SK-N-SH (cell line): ENCODE results near the gene EFHD2. TPM values are rescaled to one million over a fixed set of nuclear protein-coding genes. Genes with fewer than 3 reads are reported as not detected.

Experiments used
- CTCF ChIA-PET: fragments of 300-600, 350-600 bp; formaldehyde crosslinking; extraction: SDS; loops from one replicate; lab custom pipeline; 2021; lab: Yijun Ruan, JAX
- POLR2A ChIA-PET: fragments of 350-600 bp; sonication (Branson Sonifier 250); formaldehyde crosslinking; extraction: SDS; loops from one replicate; lab custom pipeline; 2020; ENCODE audit warnings: antibody characterized with exemption, inconsistent platforms; lab: Yijun Ruan, JAX
- DNase-seq: peaks from one replicate; pipeline ENCODE4 v3.0.0; 2012
- H2AFZ ChIP-seq: fragments of 200-600 bp; sonication (generic); 2 replicates; pipeline ENCODE4 v1.8.1; 2016; ENCODE audit warnings: antibody characterized with exemption, mild to moderate bottlenecking, low read depth
- H3F3A ChIP-seq: fragments of 200-600 bp; sonication (generic); replicated peaks from 2 replicates; pipeline ENCODE3; 2016; ENCODE audit warnings: antibody characterized with exemption, mild to moderate bottlenecking; ENCODE audit not compliant: insufficient read depth
- H3K27ac ChIP-seq, 2 experiments: fragments of 200-500 bp in 1 of 2; fragments of 200-600 bp in 1 of 2; sonication (Bioruptor generic) in 1 of 2; sonication (generic), shearing (Covaris generic) in 1 of 2; 2 replicates each; pipeline versions ENCODE4 v1.5.1 to v1.6.1; 2014 to 2016; ENCODE audit warnings: low read depth in 2 of 2, inconsistent platforms in 1 of 2, low read length in 1 of 2, mild to moderate bottlenecking in 1 of 2, mixed read lengths in 1 of 2
- H3K27me3 ChIP-seq: fragments of 200-600 bp; sonication (generic), shearing (Covaris generic); 2 replicates; pipeline ENCODE4 v1.6.1; 2016; ENCODE audit warnings: mixed run types; ENCODE audit not compliant: insufficient read depth
- H3K36me3 ChIP-seq, 2 experiments: fragments of 200-500 bp in 1 of 2; fragments of 200-600 bp in 1 of 2; sonication (Bioruptor generic) in 1 of 2; sonication (generic) in 1 of 2; replicated peaks in 1 of 2; 2 replicates each; pipeline versions ENCODE3 to v1.5.1; 2014 to 2016; ENCODE audit warnings: low read length in 1 of 2, mild to moderate bottlenecking in 1 of 2; ENCODE audit not compliant: insufficient read depth in 2 of 2, control insufficient read depth in 1 of 2
- H3K4me1 ChIP-seq, 2 experiments: fragments of 200-500 bp in 1 of 2; fragments of 200-600 bp in 1 of 2; sonication (Bioruptor generic) in 1 of 2; sonication (generic), shearing (Covaris generic) in 1 of 2; 2 replicates each; pipeline versions ENCODE4 v1.5.1 to v1.6.1; 2014 to 2016; ENCODE audit warnings: low read depth in 1 of 2, low read length in 1 of 2, mixed run types in 1 of 2; ENCODE audit not compliant: insufficient read depth in 2 of 2, control insufficient read depth in 1 of 2
- H3K4me2 ChIP-seq: fragments of 200-600 bp; sonication (generic), shearing (Covaris generic); 2 replicates; pipeline ENCODE4 v1.6.1; 2017; ENCODE audit warnings: mixed run types
- H3K4me3 ChIP-seq, 2 experiments: fragments of 200-500 bp in 1 of 2; fragments of 200-600 bp in 1 of 2; sonication (Bioruptor generic) in 1 of 2; sonication (generic), shearing (Covaris generic) in 1 of 2; 2 replicates each; pipeline versions ENCODE4 v1.5.1 to v1.8.1; 2014 to 2016; ENCODE audit warnings: low read depth in 2 of 2, inconsistent platforms in 1 of 2, low read length in 1 of 2, mild to moderate bottlenecking in 1 of 2, mixed read lengths in 1 of 2, moderate library complexity in 1 of 2
- H3K79me2 ChIP-seq: fragments of 200-600 bp; sonication (generic); 2 replicates; pipeline ENCODE4 v1.8.1; 2017; ENCODE audit warnings: mild to moderate bottlenecking; ENCODE audit not compliant: insufficient read depth
- H3K9ac ChIP-seq: fragments of 200-600 bp; sonication (generic); 2 replicates; pipeline ENCODE4 v1.6.1; 2017; ENCODE audit warnings: mixed run types
- H3K9me2 ChIP-seq: fragments of 200-600 bp; sonication (generic); 2 replicates; pipeline ENCODE4 v1.6.1; 2017; ENCODE audit warnings: mixed run types
- H3K9me3 ChIP-seq: fragments of 200-600 bp; sonication (generic); 2 replicates; pipeline ENCODE4 v1.6.1; 2017; ENCODE audit warnings: mixed run types, mild to moderate bottlenecking, moderate library complexity
- H4K20me1 ChIP-seq: fragments of 200-600 bp; sonication (generic); 2 replicates; pipeline ENCODE4 v1.6.1; 2017; ENCODE audit warnings: mild to moderate bottlenecking, mixed run types; ENCODE audit not compliant: insufficient read depth
- CHD2 ChIP-seq: fragments of 150-350 bp; IDR thresholded peaks from 2 replicates; pipeline ENCODE4 v1.6.1; 2018; ENCODE audit warnings: low read length; ENCODE audit not compliant: partially characterized antibody
- ELF1 ChIP-seq: IDR thresholded peaks from 2 replicates; pipeline ENCODE4 v1.4.0; 2012
- EP300 ChIP-seq, 2 experiments: IDR thresholded peaks; 2 replicates each; pipeline versions ENCODE4 v1.4.0 to v1.6.1; 2012; ENCODE audit warnings: borderline replicate concordance in 1 of 2, low read depth in 1 of 2, low read length in 1 of 2
- FOSL2 ChIP-seq: IDR thresholded peaks from 2 replicates; pipeline ENCODE4 v1.4.0; 2012; ENCODE audit warnings: low read depth, mild to moderate bottlenecking, moderate library complexity, borderline replicate concordance
- FOXJ3 ChIP-seq: sonication (generic); formaldehyde crosslinking; IDR thresholded peaks from 2 replicates; pipeline ENCODE4 v1.5.1; 2020; ENCODE audit warnings: mild to moderate bottlenecking, missing genetic modification reagents
- GATA2 ChIP-seq: sonication (generic); formaldehyde crosslinking; IDR thresholded peaks from 2 replicates; pipeline ENCODE4 v1.5.0; 2020; ENCODE audit warnings: mild to moderate bottlenecking, missing genetic modification reagents
- MAX ChIP-seq: IDR thresholded peaks from 2 replicates; pipeline ENCODE4 v1.4.0; 2012; ENCODE audit warnings: low read depth
- NRF1 ChIP-seq: IDR thresholded peaks from 2 replicates; pipeline ENCODE4 v1.6.1; 2012; ENCODE audit warnings: low read depth, mild to moderate bottlenecking, low read length
- RAD21 ChIP-seq: IDR thresholded peaks from 2 replicates; pipeline ENCODE4 v1.6.1; 2012; ENCODE audit warnings: mild to moderate bottlenecking, low read length
- SMC3 ChIP-seq: IDR thresholded peaks from 2 replicates; pipeline ENCODE4 v1.6.1; 2012; ENCODE audit warnings: low read depth, low read length, improper control_type of control experiment
- TAF1 ChIP-seq: IDR thresholded peaks from 2 replicates; pipeline ENCODE4 v1.6.1; 2012; ENCODE audit warnings: low read depth, mild to moderate bottlenecking, low read length, moderate library complexity, borderline replicate concordance
- TEAD4 ChIP-seq: IDR thresholded peaks from 2 replicates; pipeline ENCODE4 v1.4.0; 2012; ENCODE audit warnings: mild to moderate bottlenecking, borderline replicate concordance; ENCODE audit not compliant: insufficient read depth
- USF1 ChIP-seq: IDR thresholded peaks from 2 replicates; pipeline ENCODE4 v1.4.0; 2012; ENCODE audit warnings: low read depth, borderline replicate concordance
- WGBS: methylation state at CpG from one replicate; pipeline ENCODE4 v1.1.6; 2017; ENCODE audit warnings: low lambda C conversion rate; 5-methylcytosine and 5-hydroxymethylcytosine counted together
- polyA plus RNA-seq, 3 experiments: library from polyadenylated mRNA; depleted of rRNA; stranded (reverse); fragments of >200 nt; gene quantifications; 2 replicates each; pipeline ENCODE4 v1.2.3, GENCODE V29; 2012

The EFHD2 gene
- polyA plus RNA-seq, 1 of the 3 experiments (the other 2 are of a cell fraction) = 59.8 TPM

GRCh38 chr1:15362096-15362736 is 47.5 kb upstream of the EFHD2 start:
- H3K27me3 ChIP-seq = no peaks in the 10 kb centered on the region
- TF ChIP-seq SMC3 (no peak), TAF1 (no peak), NRF1 (no peak), TEAD4 (no peak), CHD2 (no peak), EP300 (IDR thresholded peaks at IDR 0.05; ENCODE audit: borderline replicate concordance in 1 of 2, low read depth in 1 of 2, low read length in 1 of 2) (no peak), FOSL2 (no peak), FOXJ3 (CRISPR knock-in tag) (no peak), USF1 (no peak), RAD21 (no peak), GATA2 (CRISPR knock-in tag) (no peak), ELF1 (no peak)
- TF ChIP-seq, all 33 proteins: peak for 0
- Histone ChIP-seq H3K36me3 (no peaks in the 10 kb centered on the region), H3K79me2 (no peaks in the 10 kb centered on the region), H4K20me1 (no peaks in the 10 kb centered on the region), H3K4me1 (0 out of 4 replicates have a peak, but pooled peaks cover 0 to 6% of the 10 kb centered on the region in 2 experiments), H3K9me2 (no peaks in the 10 kb centered on the region), H3F3A (no peaks in the 10 kb centered on the region), H3K27ac (no peak overlapping the region), H3K9ac (no peak overlapping the region), H3K9me3 (no peaks in the 10 kb centered on the region), H3K4me3 (no peak overlapping the region), H3K4me2 (no peak overlapping the region), H2AFZ (no peak overlapping the region)
- WGBS = 95% methylated on average over 12 of the region's 13 CpGs
- CTCF ChIA-PET = interaction anchor here (0.6 to 1.4 kb wide), 2 partner anchors 12 to 281 kb away, joined by 3 read pairs; no protein-coding TSS in a partner anchor
- POLR2A ChIA-PET = interaction anchor here (0.6 kb wide), 1 partner anchor 86 kb away, joined by 6 read pairs; no protein-coding TSS in a partner anchor
- no peak for DNase-seq

- Histone ChIP-seq H3K9me2 (no peaks in the 10 kb centered on the region), H3K27me3 (no peaks in the 10 kb centered on the region), H4K20me1 (no peaks in the 10 kb centered on the region), H3K36me3 (no peaks in the 10 kb centered on the region), H3K79me2 (no peaks in the 10 kb centered on the region), H3K4me3 (no peak overlapping the region)
- 95% methylated on average over 4 of the region's 4 CpGs for WGBS
- no peak for TF ChIP-seq MAX
- TF ChIP-seq SMC3 = no peak
- TF ChIP-seq, all 33 proteins: peak for 0
- Histone ChIP-seq H3K27ac (no peak overlapping the region), H3F3A (no peaks in the 10 kb centered on the region), H3K4me2 (no peak overlapping the region), H3K4me1 (peaks cover 0 to 1% of the 10 kb centered on the region in 2 experiments; a peak in 1 of 4 replicates), H3K9ac (no peak overlapping the region), H2AFZ (no peak overlapping the region), H3K9me3 (no peaks in the 10 kb centered on the region)
- ChIA-PET POLR2A (no interaction called here), CTCF (interaction anchor here (1.3 kb wide), 1 partner anchor 39 kb away, joined by 6 read pairs; no protein-coding TSS in a partner anchor)
- no peak for DNase-seq
These were observed 47.0 kb upstream of the EFHD2 start for GRCh38 chr1:15362737-15363128.
